ENCODE data around the gene SPTLC3.

Gene SPTLC3

GRCh38 chr20:13142143-13142542 is 133.4 kb downstream of the SPTLC3 start:
- DNase-seq = no peak

- DNase-seq = no peak
Measured at GRCh38 chr20:13147071-13147963, 138.5 kb downstream of the SPTLC3 start.

GRCh38 chr20:13147971-13148370 is 139.2 kb downstream of the SPTLC3 start:
- DNase-seq = no peak

GRCh38 chr20:13148402-13148801 is 139.6 kb downstream of the SPTLC3 start:
- no peak for DNase-seq

- DNase-seq = no peak
Measured at GRCh38 chr20:13148961-13149360, 140.2 kb downstream of the SPTLC3 start.

GRCh38 chr20:13149371-13150105 is 140.8 kb downstream of the SPTLC3 start:
- no peak for DNase-seq

- DNase-seq = no peak
Measured at GRCh38 chr20:13158369-13158768, 149.6 kb downstream of the SPTLC3 start.

- DNase-seq = no peak
Measured at GRCh38 chr20:13159889-13160288, 151.1 kb downstream of the SPTLC3 start.

GRCh38 chr20:13165203-13165602 is 156.4 kb downstream of the SPTLC3 start:
- no peak for DNase-seq

- DNase-seq = no peak
Measured at GRCh38 chr20:13166011-13166410, 157.2 kb downstream of the SPTLC3 start.

GRCh38 chr20:13166437-13166836 is 157.7 kb downstream of the SPTLC3 start:
- DNase-seq = no peak

GRCh38 chr20:13169086-13169485 is 160.3 kb downstream of the SPTLC3 start:
- no peak for DNase-seq

- no peak for DNase-seq
Measured at GRCh38 chr20:13170771-13171170, 162.0 kb downstream of the SPTLC3 start.

GRCh38 chr20:13173201-13173600 is 164.4 kb downstream of the SPTLC3 start:
- no peak for DNase-seq

GRCh38 chr20:13174402-13174801 is 165.6 kb downstream of the SPTLC3 start:
- DNase-seq = no peak

GRCh38 chr20:13180986-13181889 is 172.5 kb downstream of the SPTLC3 start:
- no peak for DNase-seq

- no peak for DNase-seq
Measured at GRCh38 chr20:13183005-13183404, 174.2 kb downstream of the SPTLC3 start.

- DNase-seq = no peak
Measured at GRCh38 chr20:13186043-13186774, 177.4 kb downstream of the SPTLC3 start.

GRCh38 chr20:13187899-13188298 is 179.1 kb downstream of the SPTLC3 start:
- DNase-seq = no peak

- no peak for DNase-seq
Measured at GRCh38 chr20:13199279-13199678, 190.5 kb downstream of the SPTLC3 start.

GRCh38 chr20:13200767-13201500 is 192.2 kb downstream of the SPTLC3 start:
- DNase-seq = no peak

GRCh38 chr20:13202565-13202964 is 193.8 kb downstream of the SPTLC3 start:
- no peak for DNase-seq

Measured in CD4-positive, alpha-beta T cell treated with Interleukin-10 for 1 hour (primary cell).